Measurements from ENCODE around the gene PHC2.

DNA sequence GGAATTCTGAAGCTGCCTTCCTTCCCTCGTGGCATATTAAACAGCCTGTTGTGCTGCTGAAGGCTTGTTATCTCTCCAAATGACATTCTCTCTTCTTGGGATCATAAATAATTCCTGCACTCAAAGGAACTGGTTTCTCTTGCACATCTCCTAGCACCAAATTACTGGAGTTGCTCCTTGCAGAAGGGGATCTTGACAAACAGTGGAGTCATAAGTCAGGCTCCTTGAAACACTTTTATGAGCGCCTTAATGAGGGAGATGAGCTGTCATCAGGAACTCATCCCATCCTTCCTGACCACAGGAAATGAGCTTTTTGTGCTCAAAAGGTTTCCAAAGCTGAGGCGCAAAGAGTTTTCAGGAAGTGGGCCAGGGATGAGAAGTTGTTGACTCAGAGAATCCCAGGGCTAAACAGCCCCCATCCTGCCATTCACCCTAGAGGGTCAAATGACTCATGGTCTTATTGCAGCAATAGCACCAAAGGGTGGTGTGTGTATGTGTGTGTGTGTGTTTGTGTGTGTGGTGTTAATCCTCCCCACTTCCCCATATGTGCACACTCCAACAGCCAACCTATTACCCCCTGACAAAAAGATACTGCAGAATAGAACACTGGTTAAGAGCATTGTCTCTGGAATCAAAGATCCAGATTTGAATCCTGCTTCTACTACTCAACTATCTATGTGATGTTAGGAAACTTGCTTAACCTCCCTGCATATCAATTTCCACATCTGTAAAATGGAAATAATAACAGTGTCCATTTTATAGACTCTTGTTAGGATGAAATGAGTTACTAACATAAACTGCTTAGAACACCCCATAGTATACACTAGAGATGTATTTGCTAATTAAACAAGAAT, 2.8 kb upstream of the PHC2 start:
- TF ChIP-seq, protein P1, sequence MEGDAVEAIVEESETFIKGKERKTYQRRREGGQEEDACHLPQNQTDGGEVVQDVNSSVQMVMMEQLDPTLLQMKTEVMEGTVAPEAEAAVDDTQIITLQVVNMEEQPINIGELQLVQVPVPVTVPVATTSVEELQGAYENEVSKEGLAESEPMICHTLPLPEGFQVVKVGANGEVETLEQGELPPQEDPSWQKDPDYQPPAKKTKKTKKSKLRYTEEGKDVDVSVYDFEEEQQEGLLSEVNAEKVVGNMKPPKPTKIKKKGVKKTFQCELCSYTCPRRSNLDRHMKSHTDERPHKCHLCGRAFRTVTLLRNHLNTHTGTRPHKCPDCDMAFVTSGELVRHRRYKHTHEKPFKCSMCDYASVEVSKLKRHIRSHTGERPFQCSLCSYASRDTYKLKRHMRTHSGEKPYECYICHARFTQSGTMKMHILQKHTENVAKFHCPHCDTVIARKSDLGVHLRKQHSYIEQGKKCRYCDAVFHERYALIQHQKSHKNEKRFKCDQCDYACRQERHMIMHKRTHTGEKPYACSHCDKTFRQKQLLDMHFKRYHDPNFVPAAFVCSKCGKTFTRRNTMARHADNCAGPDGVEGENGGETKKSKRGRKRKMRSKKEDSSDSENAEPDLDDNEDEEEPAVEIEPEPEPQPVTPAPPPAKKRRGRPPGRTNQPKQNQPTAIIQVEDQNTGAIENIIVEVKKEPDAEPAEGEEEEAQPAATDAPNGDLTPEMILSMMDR (IDR thresholded peaks at IDR 0.05), result no peak
- no peak for TF ChIP-seq POLR2A (IDR thresholded peaks at IDR 0.05)
